Placental pericyte (primary cell): Measurements from ENCODE around the gene CRISP1. TPM values are rescaled to one million over a fixed set of nuclear protein-coding genes. Genes with fewer than 3 reads are reported as not detected.

Experiments used
- total RNA-seq: library from RNA; depleted of rRNA; stranded (reverse); fragments of >200 nt; gene quantifications from 2 replicates; pipeline ENCODE4 v1.2.3, GENCODE V29; 2012

Gene CRISP1, protein sequence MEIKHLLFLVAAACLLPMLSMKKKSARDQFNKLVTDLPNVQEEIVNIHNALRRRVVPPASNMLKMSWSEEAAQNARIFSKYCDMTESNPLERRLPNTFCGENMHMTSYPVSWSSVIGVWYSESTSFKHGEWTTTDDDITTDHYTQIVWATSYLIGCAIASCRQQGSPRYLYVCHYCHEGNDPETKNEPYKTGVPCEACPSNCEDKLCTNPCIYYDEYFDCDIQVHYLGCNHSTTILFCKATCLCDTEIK
- not detected in 2 replicates for total RNA-seq

DNA sequence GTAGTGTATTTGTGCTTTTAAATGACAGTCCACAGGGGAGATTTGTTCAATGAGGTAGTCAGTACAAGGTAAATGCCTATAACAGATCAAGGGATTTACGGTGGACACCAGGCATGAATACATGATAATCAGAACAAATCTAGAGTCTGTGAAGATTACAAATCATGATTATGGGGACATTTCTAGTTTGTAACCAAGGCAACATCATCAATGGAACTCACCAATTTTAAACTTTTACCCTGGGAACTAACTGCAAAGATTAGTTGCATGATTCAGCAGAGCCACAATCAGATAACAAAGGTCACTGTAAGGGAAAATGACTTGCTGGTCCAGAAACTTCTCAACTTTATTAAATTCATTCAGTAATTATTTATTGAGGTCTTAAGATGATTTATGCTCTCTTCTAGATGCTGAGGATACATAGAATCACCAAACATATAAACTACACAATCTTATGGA lies at the start of gene CRISP1:
CRISP1 (minus strand) TSS at position 51 of the 459 bp plus-strand sequence. CDS start 9,135 bp downstream, outside the sequence.

DNA sequence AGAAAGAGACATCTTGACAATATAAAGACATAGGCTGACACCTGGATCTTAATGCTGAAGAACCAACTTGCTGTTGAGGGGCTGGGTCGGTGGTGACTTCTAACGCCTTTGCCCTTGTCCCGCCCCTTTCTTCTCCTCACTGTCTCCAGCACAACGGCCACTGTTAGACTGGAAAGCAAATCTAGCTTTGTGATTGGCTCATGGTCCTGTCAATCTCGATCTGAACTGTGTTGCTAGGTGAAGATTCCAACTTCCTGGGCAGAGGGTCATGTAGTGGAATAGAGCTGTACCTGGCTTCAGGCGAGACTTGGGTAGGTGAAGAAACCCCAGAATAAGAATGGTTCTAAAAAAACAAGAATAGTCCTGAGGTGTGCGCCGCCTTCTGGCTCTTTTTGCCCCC lies 79.2 kb downstream of the CRISP1 start, which contains the start of gene PGK2:
PGK2 (minus strand) TSS at position 110 of the 400 bp plus-strand sequence; CDS start at position 12, 98 bp downstream.

Other genes with a start within 250 kb of the CRISP1 start
- gene RHAG, start 229.7 kb downstream of the CRISP1 start, total RNA-seq = not detected in 2 replicates
- gene CRISP2, start 153.0 kb downstream of the CRISP1 start, total RNA-seq = not detected in 2 replicates
- gene CRISP3, start 122.1 kb downstream of the CRISP1 start, total RNA-seq = not detected in 2 replicates
- gene PGK2, start 79.2 kb downstream of the CRISP1 start, total RNA-seq = not detected in 2 replicates
- gene DEFB114, start 97.6 kb upstream of the CRISP1 start, total RNA-seq = not detected in 2 replicates
- not detected in 2 replicates for gene DEFB113, start 103.1 kb upstream of the CRISP1 start, total RNA-seq
- gene DEFB110, start 155.5 kb upstream of the CRISP1 start, total RNA-seq = not detected in 2 replicates
- gene DEFB112, start 183.4 kb upstream of the CRISP1 start, total RNA-seq = not detected in 2 replicates